ENCODE results near the gene ADGRL2.

Gene ADGRL2

GRCh38 chr1:81808760-81809159, 8.0 kb downstream of the ADGRL2 start:
- DNase-seq = no peak

- no peak for DNase-seq
Observed at GRCh38 chr1:81809808-81810207, 9.1 kb downstream of the ADGRL2 start.

GRCh38 chr1:81811757-81812371, 11.1 kb downstream of the ADGRL2 start:
- DNase-seq = no peak

GRCh38 chr1:81812712-81813111, 12.0 kb downstream of the ADGRL2 start:
- no peak for DNase-seq

GRCh38 chr1:81813691-81814090, 13.0 kb downstream of the ADGRL2 start:
- no peak for DNase-seq

GRCh38 chr1:81819613-81820012, 18.9 kb downstream of the ADGRL2 start:
- no peak for DNase-seq

- DNase-seq = no peak
Observed at GRCh38 chr1:81820765-81821164, 20.0 kb downstream of the ADGRL2 start.

GRCh38 chr1:81823082-81823481, 22.3 kb downstream of the ADGRL2 start:
- DNase-seq = no peak

- no peak for DNase-seq
Observed at GRCh38 chr1:81824759-81825158, 24.0 kb downstream of the ADGRL2 start.

GRCh38 chr1:81827942-81828341, 27.2 kb downstream of the ADGRL2 start:
- DNase-seq = no peak

GRCh38 chr1:81832573-81832972, 31.8 kb downstream of the ADGRL2 start:
- DNase-seq = no peak

GRCh38 chr1:81833722-81834121, 33.0 kb downstream of the ADGRL2 start:
- DNase-seq = no peak

GRCh38 chr1:81834268-81834667, 33.5 kb downstream of the ADGRL2 start:
- no peak for DNase-seq

GRCh38 chr1:81834921-81835698, 34.4 kb downstream of the ADGRL2 start:
- DNase-seq = no peak

- no peak for DNase-seq
Observed at GRCh38 chr1:81836007-81836626, 35.4 kb downstream of the ADGRL2 start.

GRCh38 chr1:81838600-81839218, 38.0 kb downstream of the ADGRL2 start:
- no peak for DNase-seq

- DNase-seq = no peak
Observed at GRCh38 chr1:81840805-81841204, 40.1 kb downstream of the ADGRL2 start.

GRCh38 chr1:81841795-81842194, 41.1 kb downstream of the ADGRL2 start:
- DNase-seq = no peak

- no peak for DNase-seq
Observed at GRCh38 chr1:81844477-81844876, 43.7 kb downstream of the ADGRL2 start.

GRCh38 chr1:81846630-81847029, 45.9 kb downstream of the ADGRL2 start:
- DNase-seq = no peak

- no peak for DNase-seq
Observed at GRCh38 chr1:81847063-81847462, 46.3 kb downstream of the ADGRL2 start.

- no peak for DNase-seq
Observed at GRCh38 chr1:81848880-81849682, 48.3 kb downstream of the ADGRL2 start.

- no peak for DNase-seq
Observed at GRCh38 chr1:81850031-81850430, 49.3 kb downstream of the ADGRL2 start.
